Parathyroid adenoma (tissue), 2 donors: ENCODE results near the gene ARIH2.

Experiments
- H2AFZ ChIP-seq: fragments of 300-600 bp; sonication (generic); one replicate; pipeline ENCODE4 v1.7.0; 2017; ENCODE audit warnings: antibody characterized with exemption, mild to moderate bottlenecking
- H3K27ac ChIP-seq: fragments of 300-600 bp; sonication (generic); one replicate; pipeline ENCODE4 v1.7.0; 2017
- H3K27me3 ChIP-seq: fragments of 300-600 bp; sonication (generic); one replicate; pipeline ENCODE4 v1.7.0; 2017; ENCODE audit warnings: low read length; ENCODE audit not compliant: control insufficient read depth, insufficient read depth
- H3K36me3 ChIP-seq: fragments of 300-600 bp; sonication (generic); one replicate; pipeline ENCODE4 v1.7.0; 2017; ENCODE audit warnings: low read length; ENCODE audit not compliant: control insufficient read depth, insufficient read depth
- H3K4me1 ChIP-seq: fragments of 300-600 bp; sonication (generic); one replicate; pipeline ENCODE4 v1.7.0; 2017; ENCODE audit warnings: control low read depth
- H3K4me2 ChIP-seq: fragments of 300-600 bp; sonication (generic); one replicate; pipeline ENCODE4 v1.7.0; 2017; ENCODE audit warnings: low read length
- H3K4me3 ChIP-seq: fragments of 300-600 bp; sonication (generic); one replicate; pipeline ENCODE4 v1.7.0; 2017; ENCODE audit warnings: low read depth, low read length
- H3K79me2 ChIP-seq: fragments of 300-600 bp; sonication (generic); one replicate; pipeline ENCODE4 v1.7.0; 2017; ENCODE audit warnings: control low read depth
- H3K9ac ChIP-seq: fragments of 300-600 bp; sonication (generic); one replicate; pipeline ENCODE4 v1.7.0; 2017; ENCODE audit warnings: mild to moderate bottlenecking
- H3K9me3 ChIP-seq: fragments of 300-600 bp; sonication (generic); one replicate; pipeline ENCODE4 v1.7.0; 2017; ENCODE audit warnings: low read length; ENCODE audit not compliant: control insufficient read depth
- CTCF ChIP-seq: fragments of 300-600 bp; sonication (generic); IDR thresholded peaks from one replicate; pipeline ENCODE4 v1.7.0; 2017; ENCODE audit warnings: antibody characterized with exemption, mild to moderate bottlenecking
- donor health status: primary hyperparathyroidism.

The ARIH2 gene

GRCh38 chr3:48934333-48934991 lies 15.8 kb downstream of the ARIH2 start:
- H3K27me3 ChIP-seq: no peaks in the 10 kb centered on the region
- no peak overlapping the region for H2AFZ ChIP-seq
- no peak overlapping the region for H3K4me2 ChIP-seq
- H3K27ac ChIP-seq: no peak overlapping the region
- H3K4me3 ChIP-seq: no peak overlapping the region
- H3K9ac ChIP-seq: no peak overlapping the region
- H3K4me1 ChIP-seq: peaks cover 4% of the 10 kb centered on the region
- H3K36me3 ChIP-seq: no peaks in the 10 kb centered on the region
- no peaks in the 10 kb centered on the region for H3K9me3 ChIP-seq
- no peak for TF ChIP-seq CTCF
- peaks cover 60% of the 10 kb centered on the region for H3K79me2 ChIP-seq

DNA sequence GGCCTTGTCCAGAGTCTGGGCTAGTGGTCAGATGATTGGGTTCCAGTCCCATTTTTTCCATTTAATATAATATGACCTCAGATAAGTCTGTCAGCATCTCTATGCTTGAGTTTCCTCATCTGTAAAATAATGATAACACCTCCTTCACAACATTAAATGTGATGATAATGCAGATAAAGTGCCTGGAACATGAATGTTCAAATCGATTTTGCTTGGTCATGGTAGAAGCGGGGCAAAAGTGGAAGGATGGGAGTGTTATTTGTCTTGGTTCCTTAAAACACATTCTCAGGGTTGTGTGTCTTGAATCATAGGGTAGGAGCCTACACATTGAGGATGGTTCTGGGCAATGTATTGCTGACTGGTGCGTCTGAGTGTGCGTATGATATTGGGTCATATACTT lies 16.9 kb downstream of the ARIH2 start:
- H3K36me3 ChIP-seq: no peaks in the 10 kb centered on the region

DNA sequence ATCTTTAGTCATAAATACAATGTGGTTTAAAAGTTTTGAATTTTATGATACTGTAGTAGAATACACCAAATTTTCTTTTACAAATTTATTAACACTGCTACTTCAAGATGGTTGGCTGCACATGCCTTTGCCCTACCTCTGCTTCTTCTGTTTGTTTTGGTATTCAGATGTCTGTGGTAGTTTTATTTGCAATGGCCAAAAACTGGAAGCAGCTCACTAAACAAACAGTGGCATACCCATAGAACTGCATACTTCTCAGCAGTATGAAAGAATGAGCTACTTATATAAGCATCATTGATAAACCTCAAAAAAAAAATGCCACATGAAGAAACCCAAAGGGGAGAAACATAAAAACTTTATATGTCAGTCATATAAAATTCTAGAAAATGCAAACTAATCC lies 19.5 kb downstream of the ARIH2 start:
- TF ChIP-seq CTCF: no peak
- H3K27ac ChIP-seq: no peak overlapping the region
- no peaks in the 10 kb centered on the region for H3K27me3 ChIP-seq
- no peak overlapping the region for H3K4me2 ChIP-seq
- no peak overlapping the region for H3K4me3 ChIP-seq
- H3K9ac ChIP-seq: no peak overlapping the region
- H3K4me1 ChIP-seq: no peaks in the 10 kb centered on the region
- no peak overlapping the region for H2AFZ ChIP-seq
- H3K79me2 ChIP-seq: peaks cover 46% of the 10 kb centered on the region
- no peaks in the 10 kb centered on the region for H3K9me3 ChIP-seq
- H3K36me3 ChIP-seq: no peaks in the 10 kb centered on the region

More for the DNA sequence above, 16.9 kb downstream of the ARIH2 start:
- H3K27me3 ChIP-seq: no peaks in the 10 kb centered on the region
- H3K4me1 ChIP-seq: no peaks in the 10 kb centered on the region
- no peak overlapping the region for H3K4me3 ChIP-seq
- H3K4me2 ChIP-seq: no peak overlapping the region
- no peak for TF ChIP-seq CTCF
- no peaks in the 10 kb centered on the region for H3K9me3 ChIP-seq
- no peak overlapping the region for H2AFZ ChIP-seq
- peaks cover 62% of the 10 kb centered on the region for H3K79me2 ChIP-seq
- H3K27ac ChIP-seq: no peak overlapping the region
- no peak overlapping the region for H3K9ac ChIP-seq

- no peaks in the 10 kb centered on the region for H3K27me3 ChIP-seq
- H3K4me1 ChIP-seq: no peaks in the 10 kb centered on the region
- no peak overlapping the region for H3K9ac ChIP-seq
- no peak overlapping the region for H3K4me2 ChIP-seq
- H3K9me3 ChIP-seq: no peaks in the 10 kb centered on the region
- peaks cover 49% of the 10 kb centered on the region for H3K79me2 ChIP-seq
- H2AFZ ChIP-seq: no peak overlapping the region
- no peak overlapping the region for H3K27ac ChIP-seq
- H3K36me3 ChIP-seq: no peaks in the 10 kb centered on the region
- H3K4me3 ChIP-seq: no peak overlapping the region
- no peak for TF ChIP-seq CTCF
Measured at GRCh38 chr3:48938689-48939088, 20.0 kb downstream of the ARIH2 start.

DNA sequence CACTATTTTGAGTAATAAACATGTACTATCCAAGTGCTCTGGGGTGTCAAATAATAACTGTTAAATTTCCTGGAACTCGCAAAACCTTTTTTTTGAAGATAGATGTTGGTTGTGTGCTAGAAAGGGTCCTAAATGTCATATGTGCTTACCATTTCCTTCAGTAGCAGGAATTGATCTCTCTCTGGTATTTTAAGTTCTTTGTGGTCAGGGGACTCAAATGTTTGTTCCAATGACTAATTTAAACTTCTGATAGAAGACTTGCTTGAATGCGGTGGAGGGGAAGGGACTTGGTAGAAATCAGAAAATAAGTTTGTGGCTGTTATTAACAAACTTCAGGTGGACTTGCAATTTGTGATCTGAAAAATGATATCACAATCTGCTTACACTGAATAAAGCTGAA lies 26.8 kb downstream of the ARIH2 start:
- H3K4me2 ChIP-seq: no peak overlapping the region
- peaks cover 19% of the 10 kb centered on the region for H3K79me2 ChIP-seq
- no peaks in the 10 kb centered on the region for H3K27me3 ChIP-seq
- H3K4me1 ChIP-seq: peaks cover 13% of the 10 kb centered on the region
- no peak overlapping the region for H2AFZ ChIP-seq
- H3K9ac ChIP-seq: no peak overlapping the region
- H3K9me3 ChIP-seq: no peaks in the 10 kb centered on the region
- no peak for TF ChIP-seq CTCF
- peak overlapping the region; percentile 17 for H3K27ac ChIP-seq
- H3K4me3 ChIP-seq: no peak overlapping the region
- H3K36me3 ChIP-seq: no peaks in the 10 kb centered on the region
